Body of pancreas (tissue), 4 donors: ENCODE results near the gene LRRC7.

ENCODE experiments used
- POLR2A ChIP-seq, 3 donors: fragments of 450-650 bp; IDR thresholded peaks; one replicate each; pipeline ENCODE4 v1.6.1; 2016; ENCODE audit warnings: antibody characterized with exemption in 3 of 3, mild to moderate bottlenecking in 2 of 3
- TF ChIP-seq, protein P1 (sequence below), 7 experiments: fragments of 450-650 bp in 4 of 7; fragments of 200-600 bp in 3 of 7; sonication (generic) in 3 of 7; IDR thresholded peaks; one replicate each; pipeline ENCODE4 v1.5.1; 2016 to 2019; ENCODE audit warnings: antibody characterized with exemption in 7 of 7

GRCh38 chr1:70112838-70113237 lies 545.1 kb downstream of the LRRC7 start:
- TF ChIP-seq, protein P1, sequence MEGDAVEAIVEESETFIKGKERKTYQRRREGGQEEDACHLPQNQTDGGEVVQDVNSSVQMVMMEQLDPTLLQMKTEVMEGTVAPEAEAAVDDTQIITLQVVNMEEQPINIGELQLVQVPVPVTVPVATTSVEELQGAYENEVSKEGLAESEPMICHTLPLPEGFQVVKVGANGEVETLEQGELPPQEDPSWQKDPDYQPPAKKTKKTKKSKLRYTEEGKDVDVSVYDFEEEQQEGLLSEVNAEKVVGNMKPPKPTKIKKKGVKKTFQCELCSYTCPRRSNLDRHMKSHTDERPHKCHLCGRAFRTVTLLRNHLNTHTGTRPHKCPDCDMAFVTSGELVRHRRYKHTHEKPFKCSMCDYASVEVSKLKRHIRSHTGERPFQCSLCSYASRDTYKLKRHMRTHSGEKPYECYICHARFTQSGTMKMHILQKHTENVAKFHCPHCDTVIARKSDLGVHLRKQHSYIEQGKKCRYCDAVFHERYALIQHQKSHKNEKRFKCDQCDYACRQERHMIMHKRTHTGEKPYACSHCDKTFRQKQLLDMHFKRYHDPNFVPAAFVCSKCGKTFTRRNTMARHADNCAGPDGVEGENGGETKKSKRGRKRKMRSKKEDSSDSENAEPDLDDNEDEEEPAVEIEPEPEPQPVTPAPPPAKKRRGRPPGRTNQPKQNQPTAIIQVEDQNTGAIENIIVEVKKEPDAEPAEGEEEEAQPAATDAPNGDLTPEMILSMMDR (IDR thresholded peaks at IDR 0.05) = no peak
- no peak for TF ChIP-seq POLR2A (IDR thresholded peaks at IDR 0.05)
